CD4-positive, alpha-beta T cell treated with Interleukin-21 for 1 hour (primary cell): ENCODE measurements around the gene SBF1.
"Not testable (repeated sequence)": the region's sequence is repeated elsewhere in the genome, so short reads cannot be mapped to it uniquely, and the experiment has no call there.

Experiments
- DNase-seq: peaks from one replicate; pipeline ENCODE4 v3.0.0-alpha.2; 2020

The SBF1 gene

GRCh38 chr22:50444663-50445062, 30.2 kb downstream of the SBF1 start:
- DNase-seq, result no peak

GRCh38 chr22:50443801-50444625, 30.8 kb downstream of the SBF1 start:
- no peak for DNase-seq

GRCh38 chr22:50443197-50443596, 31.6 kb downstream of the SBF1 start:
- DNase-seq, result no peak

- no peak for DNase-seq
These were observed 33.3 kb downstream of the SBF1 start for GRCh38 chr22:50441428-50441993.

- no peak for DNase-seq
These were observed 34.1 kb downstream of the SBF1 start for GRCh38 chr22:50440544-50441249.

- DNase-seq, result no peak
These were observed 34.9 kb downstream of the SBF1 start for GRCh38 chr22:50439871-50440331.

GRCh38 chr22:50439314-50439870, 35.4 kb downstream of the SBF1 start:
- DNase-seq, result no peak

- DNase-seq, result no peak
These were observed 36.2 kb downstream of the SBF1 start for GRCh38 chr22:50438305-50439275.

- DNase-seq, result no peak
These were observed 37.1 kb downstream of the SBF1 start for GRCh38 chr22:50437511-50438304.

- DNase-seq, result no peak
These were observed 37.9 kb downstream of the SBF1 start for GRCh38 chr22:50436841-50437341.

GRCh38 chr22:50436015-50436830, 38.6 kb downstream of the SBF1 start:
- DNase-seq, result no peak

GRCh38 chr22:50435291-50436014, 39.4 kb downstream of the SBF1 start:
- no peak for DNase-seq

GRCh38 chr22:50434849-50435248, 40.0 kb downstream of the SBF1 start:
- DNase-seq, result no peak

GRCh38 chr22:50432877-50433510, 41.8 kb downstream of the SBF1 start:
- not testable (repeated sequence) for DNase-seq

- DNase-seq, result no peak
These were observed 42.5 kb downstream of the SBF1 start for GRCh38 chr22:50432131-50432876.

GRCh38 chr22:50425179-50425916, 49.5 kb downstream of the SBF1 start:
- DNase-seq, result no peak

- DNase-seq, result no peak
These were observed 50.9 kb downstream of the SBF1 start for GRCh38 chr22:50423956-50424355.
